SK-N-MC (cell line): ENCODE data around the gene VPS25.

Source experiments
- EZH2 ChIP-seq: fragments of 200-600 bp; sonication (generic); IDR thresholded peaks from one replicate; pipeline ENCODE4 v1.6.1; 2017; ENCODE audit warnings: antibody characterized with exemption
- FOXP2 ChIP-seq: optimal IDR thresholded peaks from 2 replicates; pipeline ENCODE3; 2011; ENCODE audit warnings: mild to moderate bottlenecking, moderate library complexity; ENCODE audit not compliant: insufficient read depth; ENCODE audit errors: extremely low read length, control extremely low read depth
- POLR2AphosphoS5 ChIP-seq: IDR thresholded peaks from 2 replicates; pipeline ENCODE4 v1.6.1; 2012; ENCODE audit warnings: mild to moderate bottlenecking, low read depth, low read length, borderline replicate concordance

GRCh38 chr17:42819939-42820535 is 46.8 kb downstream of the VPS25 start:
- no peak for TF ChIP-seq EZH2
- no peak for TF ChIP-seq POLR2AphosphoS5
- no peak for TF ChIP-seq FOXP2
